Measurements from ENCODE around the gene ARL15.

DNA sequence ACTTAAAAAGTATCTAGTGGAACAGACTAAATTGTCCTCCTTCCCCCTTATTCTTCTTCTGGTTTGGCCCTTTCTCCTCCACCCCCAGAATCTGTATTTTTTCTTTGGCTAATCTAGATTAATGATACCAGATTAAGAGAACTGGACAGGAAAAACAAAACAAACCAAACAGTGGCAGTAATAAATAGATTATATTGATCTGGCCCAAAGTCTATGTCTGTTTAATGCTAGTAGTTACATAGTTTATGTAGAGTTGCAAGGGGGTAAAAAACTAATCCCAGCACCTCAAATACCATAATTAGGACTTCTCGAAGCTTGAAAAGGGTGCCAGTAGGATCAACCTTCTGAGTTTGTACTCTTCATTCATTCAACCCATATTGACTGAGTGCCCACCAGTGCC lies 104.5 kb downstream of the ARL15 start:
- TF ChIP-seq, protein P1, sequence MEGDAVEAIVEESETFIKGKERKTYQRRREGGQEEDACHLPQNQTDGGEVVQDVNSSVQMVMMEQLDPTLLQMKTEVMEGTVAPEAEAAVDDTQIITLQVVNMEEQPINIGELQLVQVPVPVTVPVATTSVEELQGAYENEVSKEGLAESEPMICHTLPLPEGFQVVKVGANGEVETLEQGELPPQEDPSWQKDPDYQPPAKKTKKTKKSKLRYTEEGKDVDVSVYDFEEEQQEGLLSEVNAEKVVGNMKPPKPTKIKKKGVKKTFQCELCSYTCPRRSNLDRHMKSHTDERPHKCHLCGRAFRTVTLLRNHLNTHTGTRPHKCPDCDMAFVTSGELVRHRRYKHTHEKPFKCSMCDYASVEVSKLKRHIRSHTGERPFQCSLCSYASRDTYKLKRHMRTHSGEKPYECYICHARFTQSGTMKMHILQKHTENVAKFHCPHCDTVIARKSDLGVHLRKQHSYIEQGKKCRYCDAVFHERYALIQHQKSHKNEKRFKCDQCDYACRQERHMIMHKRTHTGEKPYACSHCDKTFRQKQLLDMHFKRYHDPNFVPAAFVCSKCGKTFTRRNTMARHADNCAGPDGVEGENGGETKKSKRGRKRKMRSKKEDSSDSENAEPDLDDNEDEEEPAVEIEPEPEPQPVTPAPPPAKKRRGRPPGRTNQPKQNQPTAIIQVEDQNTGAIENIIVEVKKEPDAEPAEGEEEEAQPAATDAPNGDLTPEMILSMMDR (IDR thresholded peaks at IDR 0.05) = no peak
- TF ChIP-seq POLR2A (IDR thresholded peaks at IDR 0.05) = no peak
- no peak for TF ChIP-seq EP300 (IDR thresholded peaks at IDR 0.05)
